Glomerular endothelial cell (primary cell): ENCODE measurements around the gene PRLR. TPM values are rescaled to one million over a fixed set of nuclear protein-coding genes. Genes with fewer than 3 reads are reported as not detected.
"Not testable (repeated sequence)": the region's sequence is repeated elsewhere in the genome, so short reads cannot be mapped to it uniquely, and the experiment has no call there.

ENCODE experiments used
- DNase-seq: peaks from one replicate; pipeline ENCODE4 v3.0.0-alpha.2; 2011; ENCODE audit warnings: low read depth, low spot score; ENCODE audit errors: extremely low read depth
- total RNA-seq: library from RNA; depleted of rRNA; stranded (reverse); fragments of >200 nt; gene quantifications from 2 replicates; pipeline ENCODE4 v1.2.3, GENCODE V29; 2015

The PRLR gene
- total RNA-seq, 1 donor from 2014 or later: not detected

- no peak for DNase-seq
These were observed 32.2 kb downstream of the PRLR start for GRCh38 chr5:35198075-35198474.

- DNase-seq: no peak
These were observed 32.9 kb downstream of the PRLR start for GRCh38 chr5:35197351-35197750.

GRCh38 chr5:35195472-35195852 lies 34.8 kb downstream of the PRLR start:
- no peak for DNase-seq

- DNase-seq: no peak
These were observed 35.4 kb downstream of the PRLR start for GRCh38 chr5:35194635-35195471.

- DNase-seq: no peak
These were observed 37.8 kb downstream of the PRLR start for GRCh38 chr5:35192506-35192905.

GRCh38 chr5:35189801-35190200 lies 40.5 kb downstream of the PRLR start:
- DNase-seq: not testable (repeated sequence)

GRCh38 chr5:35188031-35188457 lies 42.2 kb downstream of the PRLR start:
- no peak for DNase-seq

GRCh38 chr5:35187621-35188020 lies 42.7 kb downstream of the PRLR start:
- not testable (repeated sequence) for DNase-seq

GRCh38 chr5:35186749-35187148 lies 43.5 kb downstream of the PRLR start:
- no peak for DNase-seq

GRCh38 chr5:35185518-35185917 lies 44.8 kb downstream of the PRLR start:
- no peak for DNase-seq

GRCh38 chr5:35183556-35183955 lies 46.7 kb downstream of the PRLR start:
- DNase-seq: no peak

GRCh38 chr5:35182910-35183535 lies 47.3 kb downstream of the PRLR start:
- no peak for DNase-seq

GRCh38 chr5:35182486-35182885 lies 47.8 kb downstream of the PRLR start:
- DNase-seq: no peak

- DNase-seq: no peak
These were observed 50.2 kb downstream of the PRLR start for GRCh38 chr5:35180046-35180445.

- DNase-seq: no peak
These were observed 52.5 kb downstream of the PRLR start for GRCh38 chr5:35177783-35178182.

GRCh38 chr5:35172533-35172932 lies 57.8 kb downstream of the PRLR start:
- no peak for DNase-seq

- DNase-seq: no peak
These were observed 58.3 kb downstream of the PRLR start for GRCh38 chr5:35171991-35172390.

- no peak for DNase-seq
These were observed 59.2 kb downstream of the PRLR start for GRCh38 chr5:35171078-35171477.

- DNase-seq: no peak
These were observed 64.2 kb downstream of the PRLR start for GRCh38 chr5:35166043-35166442.

- DNase-seq: no peak
These were observed 65.3 kb downstream of the PRLR start for GRCh38 chr5:35164860-35165542.

GRCh38 chr5:35163710-35164033 lies 66.6 kb downstream of the PRLR start:
- DNase-seq: no peak
